K562 (cell line): ENCODE data around the gene STT3A. TPM values are rescaled to one million over a fixed set of nuclear protein-coding genes. Genes with fewer than 3 reads are reported as not detected.

ENCODE experiments used
- CBX1 ChIP-seq: sonication (generic); IDR thresholded peaks from 2 replicates; pipeline ENCODE4 v1.6.1; 2016; ENCODE audit warnings: antibody characterized with exemption, low read depth, mild to moderate bottlenecking
- L3MBTL2 ChIP-seq: fragments of 450-650 bp; IDR thresholded peaks from 2 replicates; pipeline ENCODE4 v1.6.1; 2016; ENCODE audit warnings: mild to moderate bottlenecking, moderate library complexity
- NRF1 ChIP-seq, 2 experiments: fragments of 450-650 bp; IDR thresholded peaks in 1 of 2; conservative IDR thresholded peaks in 1 of 2; 2 replicates each; pipeline ENCODE4 v1.6.1; 2014; ENCODE audit warnings: mild to moderate bottlenecking in 2 of 2
- RBM25 ChIP-seq: fragments of 200-400 bp; formaldehyde crosslinking; IDR thresholded peaks from 2 replicates; pipeline ENCODE4 v1.6.1; 2018; ENCODE audit warnings: low read length, low read depth, moderate library complexity; ENCODE audit not compliant: severe bottlenecking
- SMAD2 ChIP-seq: fragments of 150-350 bp; IDR thresholded peaks from 2 replicates; pipeline ENCODE4 v1.6.1; 2014; ENCODE audit warnings: low read depth, mild to moderate bottlenecking, low read length
- TRIM28 ChIP-seq: fragments of 450-650 bp; IDR thresholded peaks from 2 replicates; pipeline ENCODE4 v1.6.1; 2017
- ZNF134 ChIP-seq: fragments of 250-450 bp; sonication (Bioruptor Pico); conservative IDR thresholded peaks from 2 replicates; pipeline ENCODE4 v1.4.0; 2020
- ZNF232 ChIP-seq: sonication (generic); formaldehyde crosslinking; IDR thresholded peaks from 2 replicates; pipeline ENCODE4 v1.8.0; 2022; ENCODE audit warnings: mild to moderate bottlenecking, missing genetic modification reagents
- ZNF639 ChIP-seq, 2 experiments: fragments of 200-800 bp in 1 of 2; sonication (Bioruptor generic) in 1 of 2; sonication (generic) in 1 of 2; formaldehyde crosslinking in 1 of 2; IDR thresholded peaks in 1 of 2; conservative IDR thresholded peaks in 1 of 2; 2 replicates each; pipeline versions ENCODE4 v1.5.0 to v1.6.1; 2016 to 2020; ENCODE audit warnings: missing compliant biosample characterization in 1 of 2, missing genetic modification characterization in 1 of 2, missing genetic modification reagents in 1 of 2
- polyA plus RNA-seq, 8 experiments: library from polyadenylated mRNA; depleted of rRNA in 4 of 8; stranded (reverse) in 5 of 8; unstranded in 3 of 8; fragments of >200 nt; fragmentation: Nextera tagmentation in 2 of 8; fragmentation: Illumina TruSeq in 1 of 8; extraction: Ambion mirVana in 2 of 8; extraction: Trizol in 1 of 8; gene quantifications; 2 replicates each; pipeline versions ENCODE4 v1.2.1 to v1.2.3, GENCODE V29; 2011 to 2014; ENCODE audit warnings: inconsistent platforms in 1 of 8, missing spikeins in 1 of 8
- total RNA-seq, 7 experiments: library from RNA; depleted of rRNA in 6 of 7; stranded (reverse); fragments of >200 nt in 6 of 7; fragmentation: Illumina TruSeq in 2 of 7; extraction: Trizol in 2 of 7; gene quantifications; 2 replicates each; pipeline versions ENCODE4 v1.2.1 to v1.2.3, GENCODE V29; 2011 to 2021; ENCODE audit warnings: low replicate concordance in 1 of 7

Gene STT3A
- total and polyA plus RNA-seq, 9 of the 15 experiments (the other 6 are each of a cell fraction or from before 2014, with no cell fraction given) = 70.7 to 330 (median 192) TPM

- 0 out of 2 replicates have a peak, but pooled peaks have one; percentile 44 for TF ChIP-seq TRIM28
- no peak for TF ChIP-seq SMAD2
- peak; percentile 96 for TF ChIP-seq CBX1
- peak; percentile 91 to 92 for TF ChIP-seq NRF1 (conservative IDR thresholded peaks at IDR 0.05 in 1 of 2, IDR thresholded peaks at IDR 0.05 in 1 of 2)
- peak; percentile 29 for TF ChIP-seq RBM25
- peak; percentile 89 for TF ChIP-seq L3MBTL2
- 0 out of 4 replicates have a peak, but pooled peaks of 1 of the 2 experiments have one; percentile 34 for TF ChIP-seq ZNF639 (CRISPR knock-in tag; conservative IDR thresholded peaks at IDR 0.05 in 1 of 2, IDR thresholded peaks at IDR 0.05 in 1 of 2)
- no peak for TF ChIP-seq ZNF232
- TF ChIP-seq ZNF134 (CRISPR knock-in tag) = 0 out of 2 replicates have a peak, but pooled peaks have one; percentile 4
Measured at GRCh38 chr11:125568970-125569914, 23.4 kb upstream of the STT3A start, which contains the start of gene EI24 (continued).
